HCT116 (cell line): ENCODE data around the gene MIAT. TPM values are rescaled to one million over a fixed set of nuclear protein-coding genes. Genes with fewer than 3 reads are reported as not detected.
"Not testable (repeated sequence)": the region's sequence is repeated elsewhere in the genome, so short reads cannot be mapped to it uniquely, and the experiment has no call there.

ENCODE experiments used
- ATAC-seq: fragments of 200-7000 bp; cut with Tn5 transposase; 2 replicates; pipeline ENCODE4 v1.9.1; 2020; ENCODE audit warnings: mild to moderate bottlenecking, moderate library complexity
- BruUV-seq: library from RNA; stranded (reverse); fragments of 400-500 nt; replicated peaks from 2 replicates; lab custom pipeline; 2021; lab: Mats Ljungman, UMichigan
- CTCF ChIA-PET: fragments of 300-600 bp; sonication (Branson Sonifier 250); formaldehyde crosslinking; loops from one replicate; lab custom pipeline; 2021; ENCODE audit warnings: antibody characterized with exemption; lab: Charles Lee
- POLR2A ChIA-PET: fragments of 300-600, 350-600 bp; sonication (Branson Sonifier 250); formaldehyde crosslinking; loops from one replicate; lab custom pipeline; 2021; ENCODE audit warnings: antibody characterized with exemption; lab: Charles Lee
- RAD21 ChIA-PET, 2 experiments: fragments of 300-600 bp; sonication (Branson Sonifier 250); formaldehyde crosslinking; loops; one replicate each; lab custom pipeline; 2023; ENCODE audit warnings: low total read pairs in 2 of 2; ENCODE audit not compliant: uncharacterized antibody in 2 of 2, unreplicated experiment in 2 of 2, low non-redundant PET in 1 of 2; lab: Charles Lee
- DNase-seq: peaks from one replicate; pipeline ENCODE4 v3.0.0-alpha.2; 2010; ENCODE audit warnings: low read depth, low spot score
- H2AFZ ChIP-seq: fragments of 200-600 bp; shearing (Covaris generic), sonication (generic); 2 replicates; pipeline ENCODE4 v1.6.1; 2017; ENCODE audit warnings: low read depth, mixed run types, mixed read lengths, antibody characterized with exemption, low read length; ENCODE audit not compliant: poor library complexity, severe bottlenecking
- H3K27ac ChIP-seq: 2 replicates; pipeline ENCODE4 v1.5.1; 2012; ENCODE audit warnings: low read depth, low read length
- H3K27me3 ChIP-seq: fragments of 200-600 bp; sonication (generic); 2 replicates; pipeline ENCODE4 v1.6.1; 2016; ENCODE audit warnings: mixed run types, low read length, mixed read lengths; ENCODE audit not compliant: insufficient read depth
- H3K36me3 ChIP-seq, 2 experiments: fragments of 200-500 bp in 1 of 2; fragments of 200-600 bp in 1 of 2; sonication (Bioruptor generic) in 1 of 2; sonication (generic) in 1 of 2; 2 replicates each; pipeline versions ENCODE4 v1.5.1 to v1.6.1; 2014 to 2016; ENCODE audit warnings: low read length in 2 of 2, inconsistent platforms in 1 of 2, mixed read lengths in 1 of 2, mixed run types in 1 of 2; ENCODE audit not compliant: insufficient read depth in 2 of 2, control insufficient read depth in 1 of 2
- H3K4me1 ChIP-seq, 2 experiments: fragments of 200-600 bp in 1 of 2; sonication (generic) in 1 of 2; 2 replicates each; pipeline versions ENCODE4 v1.5.1 to v1.6.1; 2012 to 2017; ENCODE audit warnings: low read length in 2 of 2, inconsistent platforms in 1 of 2, mild to moderate bottlenecking in 1 of 2, mixed read lengths in 1 of 2, mixed run types in 1 of 2, moderate library complexity in 1 of 2; ENCODE audit not compliant: insufficient read depth in 2 of 2, control insufficient read depth in 1 of 2
- H3K4me2 ChIP-seq: fragments of 200-600 bp; sonication (generic); 2 replicates; pipeline ENCODE4 v1.6.1; 2017; ENCODE audit warnings: mixed run types, low read length, mixed read lengths
- H3K4me3 ChIP-seq, 2 experiments: fragments of 200-600 bp in 1 of 2; sonication (generic) in 1 of 2; replicated peaks in 1 of 2; 2 replicates each; pipeline ENCODE4 v1.5.1; 2011 to 2016; ENCODE audit warnings: low read length in 2 of 2, control low read depth in 1 of 2, low read depth in 1 of 2, mild to moderate bottlenecking in 1 of 2, mixed read lengths in 1 of 2, mixed run types in 1 of 2
- H3K79me2 ChIP-seq: fragments of 200-600 bp; sonication (generic); 2 replicates; pipeline ENCODE4 v1.6.1; 2017; ENCODE audit warnings: mild to moderate bottlenecking, mixed run types, low read length, moderate library complexity, mixed read lengths; ENCODE audit not compliant: insufficient read depth
- H3K9ac ChIP-seq: fragments of 200-600 bp; sonication (generic); 2 replicates; pipeline ENCODE4 v1.6.1; 2016; ENCODE audit warnings: low read length, mixed read lengths
- H3K9me2 ChIP-seq: fragments of 200-600 bp; sonication (generic), shearing (Covaris generic); 2 replicates; pipeline ENCODE4 v1.6.1; 2017; ENCODE audit warnings: mixed run types, mild to moderate bottlenecking, moderate library complexity; ENCODE audit not compliant: insufficient read depth
- H3K9me3 ChIP-seq, 2 experiments: fragments of 200-500 bp in 1 of 2; fragments of 200-600 bp in 1 of 2; sonication (Bioruptor generic) in 1 of 2; sonication (generic) in 1 of 2; 2 replicates each; pipeline ENCODE4 v1.6.1; 2014 to 2017; ENCODE audit warnings: low read length in 2 of 2, mixed read lengths in 2 of 2, inconsistent platforms in 1 of 2, low read depth in 1 of 2, mild to moderate bottlenecking in 1 of 2, mixed run types in 1 of 2, moderate library complexity in 1 of 2; ENCODE audit not compliant: control insufficient read depth in 1 of 2, insufficient read depth in 1 of 2
- H4K20me1 ChIP-seq: fragments of 200-600 bp; sonication (generic), shearing (Covaris generic); 2 replicates; pipeline ENCODE4 v1.6.1; 2017; ENCODE audit warnings: mixed run types, mild to moderate bottlenecking, moderate library complexity; ENCODE audit not compliant: insufficient read depth
- ATF3 ChIP-seq: IDR thresholded peaks from 2 replicates; pipeline ENCODE4 v1.6.1; 2012
- CBX3 ChIP-seq: IDR thresholded peaks from 2 replicates; pipeline ENCODE4 v1.6.1; 2012; ENCODE audit warnings: low read depth
- CEBPB ChIP-seq: IDR thresholded peaks from 2 replicates; pipeline ENCODE4 v1.6.1; 2012; ENCODE audit warnings: low read depth
- EGR1 ChIP-seq: IDR thresholded peaks from 2 replicates; pipeline ENCODE4 v1.6.1; 2012; ENCODE audit warnings: low read depth
- ELF1 ChIP-seq: IDR thresholded peaks from 2 replicates; pipeline ENCODE4 v1.6.1; 2012; ENCODE audit warnings: low read depth, borderline replicate concordance
- EZH2 ChIP-seq: fragments of 200-600 bp; sonication (generic); IDR thresholded peaks from 2 replicates; pipeline ENCODE4 v1.6.1; 2017; ENCODE audit warnings: antibody characterized with exemption, mixed run types
- EZH2phosphoT487 ChIP-seq: fragments of 200-600 bp; IDR thresholded peaks from 2 replicates; pipeline ENCODE4 v1.6.1; 2018; ENCODE audit warnings: antibody characterized with exemption, borderline replicate concordance
- JUND ChIP-seq: IDR thresholded peaks from 2 replicates; pipeline ENCODE4 v1.6.1; 2012
- MAX ChIP-seq: IDR thresholded peaks from 2 replicates; pipeline ENCODE4 v1.6.1; 2012
- POLR2A ChIP-seq: IDR thresholded peaks from 2 replicates; pipeline ENCODE4 v1.7.0; 2011; ENCODE audit warnings: borderline replicate concordance; ENCODE audit not compliant: insufficient read depth, insufficient read length; ENCODE audit errors: extremely low read depth
- POLR2AphosphoS5 ChIP-seq: IDR thresholded peaks from 2 replicates; pipeline ENCODE4 v1.6.1; 2011; ENCODE audit warnings: mild to moderate bottlenecking, low read depth, low read length, moderate library complexity
- RAD21 ChIP-seq: IDR thresholded peaks from 2 replicates; pipeline ENCODE4 v1.6.1; 2012; ENCODE audit warnings: low read depth, mild to moderate bottlenecking
- REST ChIP-seq: IDR thresholded peaks from 2 replicates; pipeline ENCODE4 v1.6.1; 2012; ENCODE audit warnings: low read depth
- SIN3A ChIP-seq: IDR thresholded peaks from 2 replicates; pipeline ENCODE4 v1.6.1; 2012; ENCODE audit warnings: low read depth
- SP1 ChIP-seq: IDR thresholded peaks from 2 replicates; pipeline ENCODE4 v1.6.1; 2012; ENCODE audit warnings: low read depth
- TCF7L2 ChIP-seq: IDR thresholded peaks from 2 replicates; pipeline ENCODE4 v1.7.0; 2011; ENCODE audit warnings: borderline replicate concordance, inconsistent platforms; ENCODE audit not compliant: insufficient read depth, insufficient read length; ENCODE audit errors: extremely low read depth
- YY1 ChIP-seq: IDR thresholded peaks from 2 replicates; pipeline ENCODE4 v1.6.1; 2011; ENCODE audit warnings: low read length, low read depth, moderate library complexity, mild to moderate bottlenecking; ENCODE audit not compliant: insufficient replicate concordance; ENCODE audit errors: extremely low read depth
- ZBTB33 ChIP-seq: IDR thresholded peaks from 2 replicates; pipeline ENCODE4 v1.6.1; 2011; ENCODE audit warnings: mild to moderate bottlenecking, low read length, moderate library complexity; ENCODE audit not compliant: insufficient replicate concordance; ENCODE audit errors: extremely low read depth
- intact Hi-C: fragments of 100-400 bp; cut with micrococcal nuclease; formaldehyde crosslinking; loops from 2 replicates; pipeline ENCODE4 v1.10.0; 2022
- total RNA-seq: library from RNA; stranded (reverse); gene quantifications from one replicate; pipeline ENCODE4 v1.2.1, GENCODE V29; 2021; ENCODE audit not compliant: unreplicated experiment

Gene MIAT
- total RNA-seq, 1 experiment from 2014 or later = 0.54 TPM

DNA sequence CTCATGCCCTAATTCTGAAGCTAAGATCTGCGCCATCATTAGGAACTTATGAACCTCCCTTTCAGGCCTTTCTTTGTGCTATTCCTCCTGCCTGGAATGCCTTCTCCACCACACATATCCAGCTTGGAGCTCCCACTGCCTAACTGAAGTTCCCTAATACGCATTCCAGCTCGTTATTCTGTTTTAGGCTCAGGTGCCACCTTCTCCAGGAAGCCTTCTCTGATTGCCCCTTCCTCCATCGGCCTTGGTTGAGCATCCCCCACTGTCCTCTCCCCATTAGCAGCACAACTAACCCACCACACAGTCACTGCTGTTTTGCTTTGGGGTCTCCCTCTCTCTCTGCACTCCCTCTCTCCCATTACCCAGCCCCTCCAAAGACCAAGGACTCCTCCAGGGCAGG lies 44.7 kb upstream of the MIAT start:
- no TSS peak for BruUV-seq
- no peaks in the 10 kb centered on the region for H3K36me3 ChIP-seq
- no peaks in the 10 kb centered on the region for H3K9me3 ChIP-seq
- no peak for TF ChIP-seq SIN3A
- TF ChIP-seq EZH2phosphoT487 = no peak
- no peak for TF ChIP-seq CEBPB
- TF ChIP-seq RAD21 = no peak
- no peak for TF ChIP-seq EGR1
- TF ChIP-seq CBX3 = no peak
- TF ChIP-seq POLR2A = no peak
- no peak for TF ChIP-seq REST
- no peak for TF ChIP-seq POLR2AphosphoS5
- TF ChIP-seq ATF3 = no peak
- no peak for TF ChIP-seq SP1
- no peak for TF ChIP-seq ZBTB33
- no peak for TF ChIP-seq EZH2
- TF ChIP-seq TCF7L2 = no peak
- no peak for TF ChIP-seq MAX
- no peak for TF ChIP-seq JUND
- TF ChIP-seq ELF1 = no peak
- no peak for TF ChIP-seq YY1
- H3K4me2 ChIP-seq = no peak overlapping the region
- ATAC-seq = no peak
- POLR2A ChIA-PET = no interaction called here
- H3K9ac ChIP-seq = no peak overlapping the region
- no peaks in the 10 kb centered on the region for H3K9me2 ChIP-seq
- DNase-seq = no peak
- no peak overlapping the region for H3K4me3 ChIP-seq
- RAD21 ChIA-PET = no interaction called here
- H3K79me2 ChIP-seq = no peaks in the 10 kb centered on the region
- H3K27me3 ChIP-seq = peaks cover 15% of the 10 kb centered on the region; the same call in 1 of the 2 replicates
- H3K27ac ChIP-seq = no peak overlapping the region
- CTCF ChIA-PET = no interaction called here
- H3K4me1 ChIP-seq = no peaks in the 10 kb centered on the region
- H4K20me1 ChIP-seq = no peaks in the 10 kb centered on the region
- no peak overlapping the region for H2AFZ ChIP-seq
- intact Hi-C loops = no loop called here

DNA sequence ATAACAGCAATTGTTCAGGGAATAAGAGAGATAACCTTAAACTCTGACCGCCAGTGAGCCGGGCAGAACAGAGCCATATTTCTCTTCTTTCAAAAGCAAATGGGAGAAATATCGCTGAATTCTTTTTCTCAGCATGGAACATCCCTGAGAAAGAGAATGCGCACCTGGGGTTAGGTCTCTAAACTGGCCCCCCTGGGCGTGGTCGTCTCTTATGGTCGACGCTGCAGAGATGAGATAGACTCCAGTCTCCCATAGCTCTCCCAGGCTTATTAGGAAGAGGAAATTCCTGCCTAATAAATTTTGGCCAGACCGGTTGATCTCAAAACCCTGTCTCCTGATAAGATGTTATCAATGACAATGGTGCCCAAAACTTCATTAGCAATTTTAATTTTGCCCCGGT lies 43.6 kb upstream of the MIAT start:
- H3K4me3 ChIP-seq, H3K79me2 ChIP-seq, RAD21 ChIA-PET, H3K9ac ChIP-seq, H3K27ac ChIP-seq, H3K9me3 ChIP-seq, H2AFZ ChIP-seq, CTCF ChIA-PET, BruUV-seq, H3K9me2 ChIP-seq, H3K36me3 ChIP-seq, H3K4me1 ChIP-seq, POLR2A ChIA-PET, ATAC-seq, H4K20me1 ChIP-seq, H3K4me2 ChIP-seq, intact Hi-C loops, DNase-seq: not testable (repeated sequence)
- peaks cover 13% of the 10 kb centered on the region; the same call in 1 of the 2 replicates for H3K27me3 ChIP-seq
